Fibroblast of the aortic adventitia (primary cell): Measurements from ENCODE around the gene FOXRED1. TPM values are rescaled to one million over a fixed set of nuclear protein-coding genes. Genes with fewer than 3 reads are reported as not detected.

Source experiments
- DNase-seq: peaks from one replicate; pipeline ENCODE4 v3.0.0-alpha.2; 2010; ENCODE audit warnings: low read depth
- H3K4me3 ChIP-seq: 2 replicates; pipeline ENCODE4 v1.5.1; 2011; ENCODE audit warnings: low read depth, mild to moderate bottlenecking, control low read depth, low read length, moderate library complexity
- CTCF ChIP-seq: IDR thresholded peaks from 2 replicates; pipeline ENCODE4 v1.5.1; 2011; ENCODE audit warnings: mild to moderate bottlenecking, low read length, control low read depth, inconsistent platforms; ENCODE audit not compliant: insufficient read depth
- total RNA-seq: library from RNA; depleted of rRNA; stranded (reverse); fragments of >200 nt; gene quantifications from 2 replicates; pipeline ENCODE4 v1.2.3, GENCODE V29; 2012; ENCODE audit warnings: low replicate concordance

Gene FOXRED1
- total RNA-seq, 1 donor: 14.7 TPM

DNA sequence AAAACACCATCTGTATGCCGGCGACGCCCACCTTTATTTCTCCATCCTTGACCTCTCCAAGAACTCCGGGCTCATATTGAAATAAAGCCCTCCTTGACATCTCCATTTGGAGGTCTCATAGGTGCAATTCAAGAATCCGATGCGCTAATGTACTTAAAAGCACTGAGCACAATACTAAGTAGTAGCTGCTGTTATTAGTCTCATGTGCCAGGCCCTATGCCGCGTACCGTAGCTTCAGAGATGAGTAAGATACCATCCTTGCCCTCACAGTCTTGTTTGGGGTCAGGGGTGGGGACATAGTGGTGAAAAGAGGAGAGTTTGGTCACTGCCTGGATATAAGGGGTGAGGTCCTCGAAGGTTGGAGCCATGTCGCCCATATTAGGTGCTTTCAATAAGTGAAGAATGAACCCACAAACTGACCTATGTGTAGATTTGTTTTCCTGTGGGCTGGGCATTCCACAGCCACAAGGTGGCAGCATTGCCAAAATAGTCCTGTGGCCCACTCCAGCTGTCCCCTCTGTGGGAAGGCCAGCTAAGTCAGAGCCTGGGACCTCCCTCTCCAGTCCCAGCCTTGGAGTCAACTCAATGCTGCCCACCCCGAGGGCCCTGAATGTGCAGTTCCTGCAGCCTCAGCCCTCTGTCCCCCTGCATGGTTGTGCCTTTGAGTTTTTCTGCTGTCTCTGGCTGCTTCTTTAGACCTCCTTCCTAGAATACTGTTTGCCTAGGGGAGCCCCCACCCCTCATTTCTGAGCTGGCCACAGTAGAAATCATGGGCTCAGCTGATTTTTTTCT, 41.4 kb downstream of the FOXRED1 start:
- peak; percentile 82 for DNase-seq
- H3K4me3 ChIP-seq: no peak overlapping the region
- TF ChIP-seq CTCF: peak; percentile 94

- no peak for TF ChIP-seq CTCF
- DNase-seq: no peak
- H3K4me3 ChIP-seq: no peak overlapping the region
Measured at GRCh38 chr11:126310992-126311310, 42.0 kb downstream of the FOXRED1 start.

- no peak for TF ChIP-seq CTCF
- DNase-seq: no peak
- H3K4me3 ChIP-seq: no peak overlapping the region
Measured at GRCh38 chr11:126311401-126312291, 42.7 kb downstream of the FOXRED1 start.

DNA sequence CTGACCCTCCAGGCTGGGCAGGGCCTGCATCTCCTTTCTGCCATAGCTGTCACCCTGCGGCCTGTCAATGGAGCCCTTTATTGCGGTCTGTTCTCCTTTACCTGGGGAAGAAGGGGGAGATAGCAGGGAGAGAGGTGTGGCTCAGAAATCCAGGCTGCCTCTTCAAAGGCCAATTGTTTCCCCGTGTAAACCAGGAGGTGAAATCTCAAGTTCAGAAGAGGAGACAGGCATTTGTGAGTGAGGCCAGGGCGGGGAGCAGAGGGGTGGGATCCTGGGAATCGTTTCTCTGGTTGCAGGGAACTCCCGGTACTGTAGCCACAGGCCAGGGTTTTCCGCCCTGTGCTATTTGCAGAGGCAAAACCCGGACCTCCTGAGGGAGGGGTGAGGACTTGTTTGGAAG, 44.0 kb downstream of the FOXRED1 start:
- no peak overlapping the region for H3K4me3 ChIP-seq
- no peak for TF ChIP-seq CTCF
- DNase-seq: no peak

- no peak overlapping the region for H3K4me3 ChIP-seq
- no peak for TF ChIP-seq CTCF
- DNase-seq: no peak
Measured at GRCh38 chr11:126313826-126314225, 44.9 kb downstream of the FOXRED1 start.

- TF ChIP-seq CTCF: no peak
- H3K4me3 ChIP-seq: no peak overlapping the region
- no peak for DNase-seq
Measured at GRCh38 chr11:126317432-126317755, 48.4 kb downstream of the FOXRED1 start.
